HEK293 (cell line): Measurements from ENCODE around the gene KIF26B.

ENCODE experiments used
- CTCF ChIP-seq: fragments of 450-650 bp; formaldehyde crosslinking; IDR thresholded peaks from 2 replicates; pipeline ENCODE4 v1.5.1; 2016; ENCODE audit warnings: missing biosample characterization, missing genetic modification characterization
- ELK4 ChIP-seq: IDR thresholded peaks from 2 replicates; pipeline ENCODE4 v1.6.1; 2011; ENCODE audit warnings: mild to moderate bottlenecking, low read depth, low read length, borderline replicate concordance
- REST ChIP-seq: fragments of 450-650 bp; formaldehyde crosslinking; IDR thresholded peaks from 2 replicates; pipeline ENCODE4 v1.5.1; 2016; ENCODE audit warnings: missing biosample characterization, missing genetic modification characterization
- YY1 ChIP-seq: fragments of 450-650 bp; formaldehyde crosslinking; IDR thresholded peaks from 2 replicates; pipeline ENCODE4 v1.5.1; 2018; ENCODE audit warnings: missing biosample characterization, missing genetic modification characterization
- ZBTB20 ChIP-seq: fragments of 450-650 bp; formaldehyde crosslinking; IDR thresholded peaks from 2 replicates; pipeline ENCODE4 v1.5.1; 2016; ENCODE audit warnings: missing biosample characterization, missing genetic modification characterization
- ZEB2 ChIP-seq: fragments of 450-650 bp; formaldehyde crosslinking; IDR thresholded peaks from 2 replicates; pipeline ENCODE4 v1.5.1; 2016; ENCODE audit warnings: missing biosample characterization, missing genetic modification characterization
- ZNF274 ChIP-seq, 2 experiments: fragments of 200-500 bp in 1 of 2; fragments of 450-650 bp in 1 of 2; sonication (Bioruptor generic) in 1 of 2; formaldehyde crosslinking in 1 of 2; IDR thresholded peaks; 2 replicates each; pipeline versions ENCODE4 v1.5.1 to v1.6.1; 2014 to 2016; ENCODE audit warnings: borderline replicate concordance in 1 of 2, inconsistent platforms in 1 of 2, low read length in 1 of 2, missing biosample characterization in 1 of 2, missing genetic modification characterization in 1 of 2
- ZNF416 ChIP-seq: fragments of 450-650 bp; formaldehyde crosslinking; IDR thresholded peaks from 2 replicates; pipeline ENCODE4 v1.5.1; 2016; ENCODE audit warnings: missing biosample characterization, missing genetic modification characterization
- ZNF571 ChIP-seq: fragments of 450-650 bp; formaldehyde crosslinking; IDR thresholded peaks from 2 replicates; pipeline ENCODE4 v1.5.0; 2017; ENCODE audit warnings: missing biosample characterization, missing genetic modification characterization
- ZSCAN30 ChIP-seq: fragments of 450-650 bp; IDR thresholded peaks from 2 replicates; pipeline ENCODE4 v1.5.1; 2018; ENCODE audit warnings: missing biosample characterization, mild to moderate bottlenecking, missing genetic modification characterization, moderate library complexity

- TF ChIP-seq CTCF (tag by site-specific recombination) (no peak), YY1 (tag by site-specific recombination) (no peak), ZSCAN30 (tag by site-specific recombination) (no peak), REST (tag by site-specific recombination) (no peak), ELK4 (no peak), ZNF274 (IDR thresholded peaks at IDR 0.05; ENCODE audit: low read length) (no peak), ZNF274 (tag by site-specific recombination; IDR thresholded peaks at IDR 0.05; ENCODE audit: borderline replicate concordance) (no peak), ZEB2 (tag by site-specific recombination) (no peak), ZNF571 (no peak), ZNF416 (tag by site-specific recombination) (no peak), ZBTB20 (no peak)
These were observed 556.4 kb downstream of the KIF26B start for GRCh38 chr1:245710961-245711903.
